GM18867 (cell line): ENCODE data around the gene RBM8A.
"Not testable (repeated sequence)": the region's sequence is repeated elsewhere in the genome, so short reads cannot be mapped to it uniquely, and the experiment has no call there.

Experiments
- ATAC-seq: cut with Tn5 transposase; IDR thresholded peaks from one replicate; pipeline ENCODE4 v1.9.1; 2021; ENCODE audit warnings: mild to moderate bottlenecking, moderate library complexity; ENCODE audit not compliant: unreplicated experiment

Gene RBM8A

GRCh38 chr1:145956781-145957442, 29.6 kb upstream of the RBM8A start:
- ATAC-seq = no peak

GRCh38 chr1:145956361-145956760, 29.1 kb upstream of the RBM8A start:
- no peak for ATAC-seq

- ATAC-seq = no peak
These were observed 28.2 kb upstream of the RBM8A start for GRCh38 chr1:145955436-145955835.

GRCh38 chr1:145953861-145954260, 26.6 kb upstream of the RBM8A start:
- no peak for ATAC-seq

- ATAC-seq = no peak
These were observed 25.6 kb upstream of the RBM8A start for GRCh38 chr1:145952903-145953302.

- ATAC-seq = no peak
These were observed 24.2 kb upstream of the RBM8A start for GRCh38 chr1:145951526-145951925.

- no peak for ATAC-seq
These were observed 21.9 kb upstream of the RBM8A start for GRCh38 chr1:145949219-145949618.

GRCh38 chr1:145947551-145947950, 20.3 kb upstream of the RBM8A start:
- no peak for ATAC-seq

GRCh38 chr1:145946477-145946986, 19.2 kb upstream of the RBM8A start:
- ATAC-seq = no peak

GRCh38 chr1:145944532-145944931, 17.2 kb upstream of the RBM8A start:
- no peak for ATAC-seq

- ATAC-seq = no peak
These were observed 15.6 kb upstream of the RBM8A start for GRCh38 chr1:145942871-145943270.

GRCh38 chr1:145942405-145942804, 15.1 kb upstream of the RBM8A start:
- ATAC-seq = no peak

GRCh38 chr1:145937436-145937835, 10.2 kb upstream of the RBM8A start:
- ATAC-seq = no peak

- ATAC-seq = no peak
These were observed 9.0 kb upstream of the RBM8A start for GRCh38 chr1:145936247-145936646.

- no peak for ATAC-seq
These were observed 8.4 kb upstream of the RBM8A start for GRCh38 chr1:145935708-145936107.

GRCh38 chr1:145932522-145933009, 5.3 kb upstream of the RBM8A start:
- ATAC-seq = not testable (repeated sequence)

- ATAC-seq = no peak
These were observed 796 bp upstream of the RBM8A start for GRCh38 chr1:145927916-145928643.

- peak; percentile 5 for ATAC-seq
These were observed 610 bp downstream of the RBM8A start for GRCh38 chr1:145926686-145927062.

GRCh38 chr1:145922266-145922665, 5.0 kb downstream of the RBM8A start:
- no peak for ATAC-seq

GRCh38 chr1:145920297-145920696, 7.0 kb downstream of the RBM8A start:
- not testable (repeated sequence) for ATAC-seq

GRCh38 chr1:145918992-145919939, 8.0 kb downstream of the RBM8A start:
- peak; percentile 83 for ATAC-seq
